ENCODE data around the gene CNKSR1.

CNKSR1 gene

GRCh38 chr1:26159743-26160039, 17.6 kb upstream of the CNKSR1 start:
- DNase-seq: no peak

GRCh38 chr1:26160527-26161414, 16.5 kb upstream of the CNKSR1 start:
- DNase-seq: no peak

- DNase-seq: peak in 47 of 58 donors; percentile 12 to 76 (median 52)
Measured at GRCh38 chr1:26161415-26162219, 15.7 kb upstream of the CNKSR1 start.

GRCh38 chr1:26162220-26162709, 15.0 kb upstream of the CNKSR1 start:
- no peak for DNase-seq

GRCh38 chr1:26163684-26164035, 13.6 kb upstream of the CNKSR1 start:
- no peak for DNase-seq

GRCh38 chr1:26164036-26164860, 13.0 kb upstream of the CNKSR1 start:
- peak in 24 of 58 donors; percentile 10 to 63 (median 34) for DNase-seq

GRCh38 chr1:26164861-26165842, 12.1 kb upstream of the CNKSR1 start:
- DNase-seq: no peak

- no peak for DNase-seq
Measured at GRCh38 chr1:26166719-26167281, 10.5 kb upstream of the CNKSR1 start.

GRCh38 chr1:26168410-26169197, 8.7 kb upstream of the CNKSR1 start, which contains the start of gene C1orf232:
TSS of gene C1orf232 (minus strand) at chr1:26168963. CDS start at chr1:26168499, 464 bp downstream.
- DNase-seq: peak in 3 of 58 donors; percentile 5 to 43 (median 30)

- peak in 2 of 58 donors; percentile 9 to 10 for DNase-seq
Measured at GRCh38 chr1:26169198-26169554, 8.1 kb upstream of the CNKSR1 start.

GRCh38 chr1:26169669-26170471, 7.4 kb upstream of the CNKSR1 start, which contains the start of gene ZNF593:
TSS of gene ZNF593 (plus strand) at chr1:26169908. CDS start at chr1:26169984, 76 bp downstream.
- peak; percentile 31 to 94 (median 84) for DNase-seq

GRCh38 chr1:26170472-26170821, 6.8 kb upstream of the CNKSR1 start:
- DNase-seq: no peak

GRCh38 chr1:26171084-26172072, 5.9 kb upstream of the CNKSR1 start, which contains the start of gene ZNF593OS:
TSS of gene ZNF593OS (minus strand) at chr1:26171832. CDS start at chr1:26171661, 171 bp downstream.
- DNase-seq: no peak

GRCh38 chr1:26175346-26175745, 1.9 kb upstream of the CNKSR1 start:
- DNase-seq: no peak

- no peak for DNase-seq
Measured at GRCh38 chr1:26180010-26180506, 2.8 kb downstream of the CNKSR1 start.

All from anterior cingulate cortex (tissue), 58 donors.